PC-9 (cell line): ENCODE measurements around the gene GP1BB. TPM values are rescaled to one million over a fixed set of nuclear protein-coding genes. Genes with fewer than 3 reads are reported as not detected.

Experiments used
- BruUV-seq: library from RNA; stranded (reverse); fragments of 400-500 nt; replicated peaks from 2 replicates; lab custom pipeline; 2021; lab: Mats Ljungman, UMichigan
- CTCF ChIA-PET: fragments of 300-600 bp; sonication (Branson Sonifier 250); formaldehyde crosslinking; loops from one replicate; lab custom pipeline; 2022; ENCODE audit warnings: antibody characterized with exemption; lab: Charles Lee
- POLR2A ChIA-PET: fragments of 300-600 bp; sonication (Branson Sonifier 250); formaldehyde crosslinking; loops from one replicate; lab custom pipeline; 2022; ENCODE audit warnings: antibody characterized with exemption; ENCODE audit not compliant: unreplicated experiment; lab: Charles Lee
- DNase-seq, 2 experiments: peaks; one replicate each; pipeline versions ENCODE4 v3.0.0 to v3.0.0-alpha.2; 2015 to 2022; ENCODE audit warnings: mixed read lengths in 1 of 2
- H2AFZ ChIP-seq: fragments of 200-600 bp; sonication (generic); 2 replicates; pipeline ENCODE4 v1.8.1; 2017; ENCODE audit warnings: antibody characterized with exemption
- H3F3A ChIP-seq: fragments of 200-600 bp; sonication (generic); 2 replicates; pipeline ENCODE4 v1.8.1; 2017; ENCODE audit warnings: antibody characterized with exemption, mild to moderate bottlenecking, low read depth; ENCODE audit not compliant: insufficient read depth
- H3K27ac ChIP-seq: fragments of 200-600 bp; sonication (generic); 2 replicates; pipeline ENCODE4 v1.6.1; 2016; ENCODE audit warnings: mixed run types
- H3K27me3 ChIP-seq: fragments of 200-600 bp; sonication (generic); 2 replicates; pipeline ENCODE4 v1.6.1; 2016; ENCODE audit warnings: low read depth, mixed run types; ENCODE audit not compliant: insufficient read depth
- H3K36me3 ChIP-seq: fragments of 200-600 bp; sonication (generic); 2 replicates; pipeline ENCODE4 v1.6.1; 2016; ENCODE audit warnings: low read depth, mixed run types
- H3K4me1 ChIP-seq: fragments of 200-600 bp; sonication (generic); replicated peaks from 2 replicates; pipeline ENCODE4 v1.6.1; 2016; ENCODE audit warnings: mixed run types; ENCODE audit not compliant: insufficient read depth
- H3K4me2 ChIP-seq: fragments of 200-600 bp; sonication (generic); 2 replicates; pipeline ENCODE4 v1.6.1; 2017; ENCODE audit warnings: mixed run types
- H3K4me3 ChIP-seq: fragments of 200-600 bp; sonication (generic); 2 replicates; pipeline ENCODE4 v1.6.1; 2016; ENCODE audit warnings: mixed run types
- H3K79me2 ChIP-seq: fragments of 200-600 bp; sonication (generic); 2 replicates; pipeline ENCODE4 v1.6.1; 2017; ENCODE audit warnings: low read depth, mixed run types
- H3K9me2 ChIP-seq: fragments of 200-600 bp; sonication (generic); 2 replicates; pipeline ENCODE4 v1.8.1; 2017; ENCODE audit warnings: mild to moderate bottlenecking; ENCODE audit not compliant: insufficient read depth
- H3K9me3 ChIP-seq: fragments of 200-600 bp; sonication (generic); 2 replicates; pipeline ENCODE4 v1.8.1; 2016; ENCODE audit warnings: low read depth; ENCODE audit not compliant: insufficient read depth
- H4K20me1 ChIP-seq: fragments of 200-600 bp; sonication (generic); 2 replicates; pipeline ENCODE4 v1.8.1; 2017; ENCODE audit not compliant: insufficient read depth
- EZH2 ChIP-seq: fragments of 200-600 bp; sonication (generic); IDR thresholded peaks from 2 replicates; pipeline ENCODE4 v1.8.0; 2017; ENCODE audit warnings: antibody characterized with exemption, low read depth
- intact Hi-C: fragments of 100-400 bp; cut with micrococcal nuclease; formaldehyde crosslinking; loops from one replicate; pipeline ENCODE4 v1.10.0; 2022; ENCODE audit not compliant: unreplicated experiment
- total RNA-seq: library from RNA; stranded (reverse); gene quantifications from 2 replicates; pipeline ENCODE4 v1.2.3, GENCODE V29; 2021
- TF ChIP-seq, protein P1 (sequence below): fragments of 200-600 bp; sonication (generic); conservative IDR thresholded peaks from 2 replicates; pipeline ENCODE4 v1.6.1; 2017; ENCODE audit warnings: mixed run types, antibody characterized with exemption, mild to moderate bottlenecking, moderate library complexity

The GP1BB gene
- total RNA-seq, 1 experiment from 2014 or later, result 0.35 TPM

DNA sequence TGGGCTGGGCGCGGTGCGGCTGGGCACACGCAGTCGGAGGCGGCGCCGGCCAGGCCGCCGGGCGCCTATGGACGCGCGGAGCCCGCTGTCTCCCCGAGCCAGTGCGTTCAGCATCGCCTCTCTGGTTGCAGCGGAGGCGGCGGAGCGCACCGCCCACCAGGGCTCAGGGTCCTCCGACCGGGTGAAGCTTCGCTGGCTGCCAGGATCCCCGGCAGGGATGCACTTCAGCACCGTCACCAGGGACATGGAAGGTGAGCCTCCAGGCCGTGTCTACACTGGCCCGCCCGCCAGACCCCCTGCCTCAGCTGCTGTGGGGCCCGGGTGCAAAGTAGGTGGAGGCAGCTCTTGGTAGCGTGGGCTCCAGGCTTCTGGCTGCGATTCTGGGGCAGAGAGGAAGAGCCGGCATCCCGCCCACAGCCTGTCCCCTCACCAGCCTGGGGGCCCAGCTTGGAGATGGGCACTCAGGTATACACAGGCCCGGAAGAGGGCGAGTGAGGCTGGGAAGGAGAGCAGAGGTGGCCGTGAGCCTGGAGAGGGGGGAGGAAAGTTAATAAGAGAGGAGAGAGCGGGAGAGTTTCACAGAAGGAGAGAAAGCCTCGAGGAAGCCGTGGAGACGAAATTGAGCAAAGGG is 36.2 kb downstream of the GP1BB start:
- intact Hi-C loops, result loop anchor here (10.0 kb wide), 1 partner anchor 125 kb away; no protein-coding TSS in a partner anchor
- Histone ChIP-seq H2AFZ (no peak overlapping the region), H3K4me3 (no peak overlapping the region), H3K9me2 (no peaks in the 10 kb centered on the region), H3K9me3 (no peaks in the 10 kb centered on the region), H3K4me2 (no peak overlapping the region), H3K36me3 (no peaks in the 10 kb centered on the region), H4K20me1 (no peaks in the 10 kb centered on the region), H3K27me3 (peaks cover 14% of the 10 kb centered on the region), H3F3A (no peaks in the 10 kb centered on the region), H3K27ac (no peak overlapping the region), H3K79me2 (no peaks in the 10 kb centered on the region), H3K4me1 (no peaks in the 10 kb centered on the region)
- TF ChIP-seq, protein P1, sequence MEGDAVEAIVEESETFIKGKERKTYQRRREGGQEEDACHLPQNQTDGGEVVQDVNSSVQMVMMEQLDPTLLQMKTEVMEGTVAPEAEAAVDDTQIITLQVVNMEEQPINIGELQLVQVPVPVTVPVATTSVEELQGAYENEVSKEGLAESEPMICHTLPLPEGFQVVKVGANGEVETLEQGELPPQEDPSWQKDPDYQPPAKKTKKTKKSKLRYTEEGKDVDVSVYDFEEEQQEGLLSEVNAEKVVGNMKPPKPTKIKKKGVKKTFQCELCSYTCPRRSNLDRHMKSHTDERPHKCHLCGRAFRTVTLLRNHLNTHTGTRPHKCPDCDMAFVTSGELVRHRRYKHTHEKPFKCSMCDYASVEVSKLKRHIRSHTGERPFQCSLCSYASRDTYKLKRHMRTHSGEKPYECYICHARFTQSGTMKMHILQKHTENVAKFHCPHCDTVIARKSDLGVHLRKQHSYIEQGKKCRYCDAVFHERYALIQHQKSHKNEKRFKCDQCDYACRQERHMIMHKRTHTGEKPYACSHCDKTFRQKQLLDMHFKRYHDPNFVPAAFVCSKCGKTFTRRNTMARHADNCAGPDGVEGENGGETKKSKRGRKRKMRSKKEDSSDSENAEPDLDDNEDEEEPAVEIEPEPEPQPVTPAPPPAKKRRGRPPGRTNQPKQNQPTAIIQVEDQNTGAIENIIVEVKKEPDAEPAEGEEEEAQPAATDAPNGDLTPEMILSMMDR, result no peak
- TF ChIP-seq EZH2, result no peak
- ChIA-PET CTCF (no interaction called here), POLR2A (no interaction called here)
- BruUV-seq, result no TSS peak
- no peak for DNase-seq

DNA sequence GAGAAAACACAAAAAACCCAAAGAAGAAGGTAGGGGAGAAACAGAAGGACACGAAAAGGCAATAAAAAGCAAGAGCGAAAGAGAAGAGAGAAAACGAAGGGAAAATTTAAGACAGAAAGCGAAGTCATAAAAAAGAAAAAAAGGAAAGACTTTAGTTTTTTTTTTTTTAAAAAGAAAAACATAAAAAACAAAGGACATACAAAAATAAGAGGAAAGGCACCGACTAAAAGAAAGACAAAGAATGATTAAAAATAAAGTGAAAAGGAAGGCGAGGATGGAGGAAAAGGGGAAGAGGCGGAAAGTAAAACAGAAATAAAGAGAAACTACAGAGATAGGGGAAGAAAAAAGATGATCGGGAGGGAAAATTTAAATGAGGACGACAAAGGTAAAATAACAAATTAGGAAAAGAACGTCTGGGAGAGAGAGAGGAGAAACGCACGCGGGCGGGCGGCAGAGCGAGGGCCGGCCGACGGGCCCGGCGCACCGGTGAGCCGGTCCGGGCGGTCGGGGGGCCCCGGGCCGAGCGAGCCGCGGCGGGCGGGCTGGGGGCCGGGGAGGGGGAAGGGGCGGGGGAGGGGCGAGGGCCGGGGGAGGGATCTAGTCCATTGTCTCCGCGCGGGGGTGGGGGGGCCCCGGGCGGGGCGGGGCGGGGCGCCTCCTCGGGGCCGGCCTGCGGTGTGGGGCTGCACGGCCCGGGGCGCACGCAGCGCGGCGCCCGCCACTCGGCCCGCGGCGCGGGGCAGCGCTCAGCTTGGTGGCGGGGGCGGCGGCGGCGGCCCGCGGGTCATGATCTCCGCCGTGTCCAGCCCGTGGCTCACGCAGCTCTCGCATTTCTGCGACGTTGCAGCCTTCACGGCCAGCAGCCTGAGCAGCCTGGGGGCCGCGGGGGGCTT is 37.0 kb downstream of the GP1BB start, which contains the start of gene TBX1:
Gene TBX1 (plus strand): TSS at position 721 of the 893 bp plus-strand sequence. CDS start 66 bp downstream, at position 787.
- Histone ChIP-seq H3K4me2 (no peak within 1 kb of the TSS; the same call in 1 of the 2 replicates), H3K79me2 (no peaks in the 10 kb centered on the region), H3K9me3 (no peaks in the 10 kb centered on the region), H3F3A (no peaks in the 10 kb centered on the region), H3K9me2 (no peaks in the 10 kb centered on the region), H3K27me3 (peaks cover 22% of the 10 kb centered on the region), H3K36me3 (no peaks in the 10 kb centered on the region), H4K20me1 (no peaks in the 10 kb centered on the region), H3K4me1 (no peaks in the 10 kb centered on the region), H2AFZ (no peak within 1 kb of the TSS), H3K4me3 (no peak within 1 kb of the TSS), H3K27ac (no peak within 1 kb of the TSS)
- TF ChIP-seq EZH2, result peak; percentile 88; the same call in 1 of the 2 replicates
- TF ChIP-seq, protein P1, result no peak
- no TSS peak for BruUV-seq
- ChIA-PET POLR2A (no interaction called here), CTCF (no interaction called here)
- intact Hi-C loops, result loop anchor here (10.0 kb wide), 1 partner anchor 124 kb away; no protein-coding TSS in a partner anchor
- DNase-seq, result no peak

DNA sequence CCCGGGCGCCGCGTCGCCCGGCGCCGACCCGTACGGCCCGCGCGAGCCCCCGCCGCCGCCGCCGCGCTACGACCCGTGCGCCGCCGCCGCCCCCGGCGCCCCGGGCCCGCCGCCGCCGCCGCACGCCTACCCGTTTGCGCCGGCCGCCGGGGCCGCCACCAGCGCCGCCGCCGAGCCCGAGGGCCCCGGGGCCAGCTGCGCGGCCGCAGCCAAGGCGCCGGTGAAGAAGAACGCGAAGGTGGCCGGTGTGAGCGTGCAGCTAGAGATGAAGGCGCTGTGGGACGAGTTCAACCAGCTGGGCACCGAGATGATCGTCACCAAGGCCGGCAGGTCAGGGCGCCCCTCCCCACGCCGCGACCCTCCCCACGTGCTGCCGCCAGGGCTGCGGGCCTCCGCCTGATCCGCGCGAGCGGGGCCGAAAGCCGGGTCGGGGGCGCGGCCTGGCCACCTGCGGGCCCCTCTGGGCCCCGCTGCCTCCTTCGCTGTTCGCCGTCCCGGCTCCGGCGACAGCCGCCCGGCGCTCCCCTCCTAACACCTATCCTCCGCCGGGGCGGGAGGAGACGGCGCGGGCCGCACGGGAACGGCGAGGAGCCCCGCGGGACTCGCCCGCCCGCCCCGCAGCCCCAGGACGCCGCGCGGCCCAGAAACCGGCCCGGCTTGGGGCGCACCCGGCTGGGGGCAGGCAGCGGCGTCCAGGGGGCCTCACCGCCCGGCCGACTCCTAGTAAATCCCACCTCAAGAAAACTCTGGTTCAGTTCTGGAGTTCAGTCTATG is 37.8 kb downstream of the GP1BB start:
- Histone ChIP-seq H3K9me3 (no peaks in the 10 kb centered on the region), H3K4me2 (no peak overlapping the region), H3K27me3 (peaks cover 26% of the 10 kb centered on the region), H2AFZ (no peak overlapping the region), H3F3A (no peaks in the 10 kb centered on the region), H3K79me2 (no peaks in the 10 kb centered on the region), H3K9me2 (no peaks in the 10 kb centered on the region), H4K20me1 (no peaks in the 10 kb centered on the region), H3K4me3 (no peak overlapping the region), H3K27ac (no peak overlapping the region), H3K4me1 (no peaks in the 10 kb centered on the region), H3K36me3 (no peaks in the 10 kb centered on the region)
- TF ChIP-seq EZH2, result no peak
- TF ChIP-seq, protein P1, result no peak
- POLR2A ChIA-PET, result no interaction called here
- no peak for DNase-seq
- no TSS peak for BruUV-seq
- CTCF ChIA-PET, result no interaction called here
- intact Hi-C loops, result loop anchor here (10.0 kb wide), 1 partner anchor 124 kb away; no protein-coding TSS in a partner anchor
